Bronchial epithelial cell (primary cell): ENCODE results near the gene CHID1. TPM values are rescaled to one million over a fixed set of nuclear protein-coding genes. Genes with fewer than 3 reads are reported as not detected.

ENCODE experiments used
- DNase-seq: peaks from one replicate; pipeline ENCODE4 v3.0.0-alpha.2; 2010; ENCODE audit warnings: low read depth
- FAIRE-seq: peaks from 2 replicates; lab custom pipeline; 2011; peaks lifted over from hg19 to GRCh38; lab: Jason Lieb, UNC
- H3K27me3 ChIP-seq: 2 replicates; pipeline ENCODE4 v1.5.1; 2011; ENCODE audit warnings: low read length; ENCODE audit not compliant: control insufficient read depth, insufficient read depth
- H3K36me3 ChIP-seq: 2 replicates; pipeline ENCODE4 v1.5.1; 2011; ENCODE audit warnings: low read length; ENCODE audit not compliant: control insufficient read depth, insufficient read depth
- H3K4me3 ChIP-seq: 2 replicates; pipeline ENCODE4 v1.5.1; 2011; ENCODE audit warnings: mild to moderate bottlenecking, low read depth, low read length, control low read depth
- total RNA-seq: library from RNA; depleted of rRNA; stranded (reverse); fragments of >200 nt; gene quantifications from 2 replicates; pipeline ENCODE4 v1.2.1, GENCODE V29; 2014
- TF ChIP-seq, protein P1 (sequence below): IDR thresholded peaks from 2 replicates; pipeline ENCODE4 v1.5.1; 2011; ENCODE audit warnings: mild to moderate bottlenecking, moderate library complexity, low read length, control low read depth, inconsistent platforms; ENCODE audit not compliant: insufficient read depth, severe bottlenecking

CHID1 gene
- total RNA-seq, 1 donor from 2014 or later = 42.6 TPM

DNA sequence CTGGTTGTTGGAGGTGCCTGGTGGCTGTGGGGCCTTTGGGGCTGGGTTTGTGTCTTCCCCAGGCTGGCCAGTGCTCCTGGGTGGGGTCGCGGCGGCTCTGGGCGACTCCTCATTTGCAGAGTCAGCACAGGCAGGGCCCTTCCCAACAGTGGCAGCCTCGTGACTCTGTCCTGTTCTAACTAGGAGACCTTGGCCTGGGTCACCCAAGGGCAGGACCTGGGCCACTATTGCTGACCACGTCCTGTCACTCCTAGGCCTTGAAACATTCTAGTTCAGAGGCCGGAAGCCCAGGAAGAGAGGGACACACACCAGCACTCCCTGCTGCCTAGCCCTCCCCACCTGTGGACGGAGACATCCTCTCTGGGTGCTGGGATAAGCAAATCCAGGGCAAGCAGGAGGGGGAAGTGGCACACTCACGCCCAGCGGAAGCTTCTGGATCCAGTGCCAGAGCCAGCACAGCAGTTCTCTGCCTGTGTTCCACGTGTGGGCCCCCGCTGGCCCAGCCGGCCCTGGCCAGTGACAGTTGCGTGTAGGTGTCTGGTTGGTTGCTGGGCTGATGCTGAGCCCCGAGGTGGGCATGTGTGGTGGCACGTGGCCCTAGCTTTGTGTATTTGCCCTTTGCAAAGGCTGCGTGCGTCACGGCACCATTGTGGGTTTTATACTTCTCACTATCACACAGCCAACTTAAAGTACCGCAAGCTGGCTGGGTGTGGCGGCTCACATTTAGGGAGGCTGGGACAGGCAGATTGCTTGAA, 4.3 kb upstream of the CHID1 start:
- no peak for FAIRE-seq
- Histone ChIP-seq H3K36me3 (no peaks in the 10 kb centered on the region), H3K4me3 (no peak overlapping the region), H3K27me3 (no peaks in the 10 kb centered on the region)
- DNase-seq = no peak
- TF ChIP-seq, protein P1, sequence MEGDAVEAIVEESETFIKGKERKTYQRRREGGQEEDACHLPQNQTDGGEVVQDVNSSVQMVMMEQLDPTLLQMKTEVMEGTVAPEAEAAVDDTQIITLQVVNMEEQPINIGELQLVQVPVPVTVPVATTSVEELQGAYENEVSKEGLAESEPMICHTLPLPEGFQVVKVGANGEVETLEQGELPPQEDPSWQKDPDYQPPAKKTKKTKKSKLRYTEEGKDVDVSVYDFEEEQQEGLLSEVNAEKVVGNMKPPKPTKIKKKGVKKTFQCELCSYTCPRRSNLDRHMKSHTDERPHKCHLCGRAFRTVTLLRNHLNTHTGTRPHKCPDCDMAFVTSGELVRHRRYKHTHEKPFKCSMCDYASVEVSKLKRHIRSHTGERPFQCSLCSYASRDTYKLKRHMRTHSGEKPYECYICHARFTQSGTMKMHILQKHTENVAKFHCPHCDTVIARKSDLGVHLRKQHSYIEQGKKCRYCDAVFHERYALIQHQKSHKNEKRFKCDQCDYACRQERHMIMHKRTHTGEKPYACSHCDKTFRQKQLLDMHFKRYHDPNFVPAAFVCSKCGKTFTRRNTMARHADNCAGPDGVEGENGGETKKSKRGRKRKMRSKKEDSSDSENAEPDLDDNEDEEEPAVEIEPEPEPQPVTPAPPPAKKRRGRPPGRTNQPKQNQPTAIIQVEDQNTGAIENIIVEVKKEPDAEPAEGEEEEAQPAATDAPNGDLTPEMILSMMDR = no peak

DNA sequence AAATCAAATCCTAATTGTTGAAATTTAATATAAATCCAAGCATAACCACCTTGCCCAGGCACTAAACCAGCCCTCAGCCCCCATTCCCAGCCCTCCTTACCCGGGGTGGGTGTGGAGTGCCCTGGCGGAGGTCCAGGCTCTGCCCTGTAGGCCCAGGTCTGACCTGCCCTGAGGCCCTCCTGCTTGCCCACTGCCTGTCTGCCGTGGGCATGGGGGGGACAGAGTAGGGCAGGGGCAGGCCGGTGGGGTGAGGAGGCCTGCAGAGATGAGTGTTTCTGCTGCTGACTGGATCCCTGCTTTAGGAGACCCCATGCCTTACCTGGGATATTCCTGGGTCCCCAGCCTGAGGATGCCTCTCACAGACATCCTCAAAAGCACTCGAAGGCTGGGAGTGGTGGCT, 3.6 kb upstream of the CHID1 start:
- DNase-seq = no peak
- no peak overlapping the region for H3K4me3 ChIP-seq
- H3K36me3 ChIP-seq = peaks cover 1% of the 10 kb centered on the region
- TF ChIP-seq, protein P1 = no peak
- H3K27me3 ChIP-seq = no peaks in the 10 kb centered on the region
- no peak for FAIRE-seq

DNA sequence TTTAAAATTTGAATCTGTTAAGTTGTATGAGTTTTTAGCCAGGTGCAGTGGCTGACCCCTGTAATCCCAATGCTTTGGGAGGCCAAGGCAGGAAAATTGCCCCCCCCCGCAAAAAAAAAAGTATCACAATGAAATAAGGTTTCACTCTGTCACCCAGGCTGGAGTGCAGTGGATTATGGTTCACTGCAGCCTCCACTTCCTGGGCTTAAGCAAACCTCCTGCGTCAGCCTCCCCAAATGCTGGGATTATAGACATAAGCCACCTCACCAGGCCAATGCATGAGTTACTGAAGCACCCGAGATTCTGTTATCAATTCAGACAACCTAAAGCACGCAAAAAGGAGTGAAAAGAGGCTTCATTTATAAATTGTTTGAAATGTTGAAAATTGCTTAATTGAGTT, 2.4 kb upstream of the CHID1 start:
- TF ChIP-seq, protein P1 = no peak
- peaks cover 6% of the 10 kb centered on the region for H3K36me3 ChIP-seq
- H3K4me3 ChIP-seq = no peak overlapping the region
- DNase-seq = no peak
- no peaks in the 10 kb centered on the region for H3K27me3 ChIP-seq
- FAIRE-seq = no peak

DNA sequence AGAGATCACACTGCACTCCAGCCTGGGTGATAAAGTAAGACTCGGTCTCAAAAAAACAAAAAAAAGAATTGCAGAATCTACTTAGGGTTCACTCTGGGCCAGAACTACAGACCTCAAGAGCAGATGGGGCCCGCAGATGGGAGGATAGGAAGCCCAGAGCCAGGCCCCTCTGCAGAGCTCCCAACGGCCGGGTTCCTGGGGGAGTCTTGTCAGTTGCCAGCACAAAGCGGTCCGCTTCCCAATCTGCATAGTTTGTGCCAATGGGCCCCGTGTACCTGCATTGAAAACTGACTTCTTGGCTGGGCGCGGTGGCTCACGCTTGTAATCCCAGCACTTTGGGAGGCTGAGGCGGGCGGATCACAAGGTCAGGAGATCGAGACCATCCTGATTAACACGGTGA, 1.7 kb upstream of the CHID1 start:
- FAIRE-seq (no peak), DNase-seq (no peak)
- TF ChIP-seq, protein P1 = no peak
- Histone ChIP-seq H3K36me3 (peaks cover 6% of the 10 kb centered on the region), H3K4me3 (no peak overlapping the region), H3K27me3 (no peaks in the 10 kb centered on the region)

DNA sequence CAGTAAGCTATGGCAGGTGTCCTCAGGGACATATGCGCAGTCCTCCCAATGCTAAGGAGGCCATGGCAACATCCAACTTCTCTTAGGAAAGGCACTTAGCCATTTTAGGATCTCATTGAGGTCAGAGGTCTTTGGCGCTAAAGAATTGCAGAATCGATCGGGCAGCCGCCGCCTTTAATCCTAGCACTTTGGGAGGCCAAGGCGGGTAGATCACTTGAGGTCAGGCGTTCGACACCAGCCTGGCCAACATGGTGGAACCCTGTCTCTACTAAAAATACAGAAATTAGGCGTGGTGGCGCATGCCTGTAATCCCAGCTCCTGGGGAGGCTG, 1.2 kb upstream of the CHID1 start:
- H3K4me3 ChIP-seq = no peak overlapping the region
- TF ChIP-seq, protein P1 = no peak
- no peak for FAIRE-seq
- H3K36me3 ChIP-seq = peaks cover 6% of the 10 kb centered on the region
- no peak for DNase-seq
- H3K27me3 ChIP-seq = no peaks in the 10 kb centered on the region
